HG03378 (cell line): ENCODE data around the gene ANKRD22.

Experiments
- ATAC-seq: cut with Tn5 transposase; IDR thresholded peaks from one replicate; pipeline ENCODE4 v1.9.1; 2021; ENCODE audit warnings: mild to moderate bottlenecking, moderate library complexity; ENCODE audit not compliant: unreplicated experiment

ANKRD22 gene

GRCh38 chr10:88879534-88880281, 28.1 kb upstream of the ANKRD22 start, which contains the start of gene STAMBPL1:
STAMBPL1 (plus strand) TSS chr10:88880245; CDS start chr10:88901709, 21,464 bp downstream.
- ATAC-seq, result peak; percentile 34

GRCh38 chr10:88877298-88877697, 25.7 kb upstream of the ANKRD22 start:
- no peak for ATAC-seq

- no peak for ATAC-seq
Observed at GRCh38 chr10:88875081-88875480, 23.4 kb upstream of the ANKRD22 start.

- no peak for ATAC-seq
Observed at GRCh38 chr10:88874281-88874680, 22.6 kb upstream of the ANKRD22 start.

GRCh38 chr10:88873757-88874156, 22.1 kb upstream of the ANKRD22 start:
- ATAC-seq, result no peak

GRCh38 chr10:88870089-88870488, 18.4 kb upstream of the ANKRD22 start:
- no peak for ATAC-seq

- no peak for ATAC-seq
Observed at GRCh38 chr10:88866454-88866853, 14.8 kb upstream of the ANKRD22 start.

GRCh38 chr10:88865281-88865876, 13.7 kb upstream of the ANKRD22 start:
- no peak for ATAC-seq

GRCh38 chr10:88861036-88861435, 9.4 kb upstream of the ANKRD22 start:
- ATAC-seq, result no peak

- ATAC-seq, result no peak
Observed at GRCh38 chr10:88858491-88858890, 6.8 kb upstream of the ANKRD22 start.

- no peak for ATAC-seq
Observed at GRCh38 chr10:88857831-88858230, 6.2 kb upstream of the ANKRD22 start.

GRCh38 chr10:88854684-88855083, 3.0 kb upstream of the ANKRD22 start:
- ATAC-seq, result no peak

- ATAC-seq, result no peak
Observed at GRCh38 chr10:88853155-88853881, 1.7 kb upstream of the ANKRD22 start.

- ATAC-seq, result no peak
Observed at GRCh38 chr10:88852327-88852726, 683 bp upstream of the ANKRD22 start.

- ATAC-seq, result no peak
Observed at GRCh38 chr10:88850712-88851111, 932 bp downstream of the ANKRD22 start.

GRCh38 chr10:88849234-88849633, 2.4 kb downstream of the ANKRD22 start:
- no peak for ATAC-seq

- ATAC-seq, result no peak
Observed at GRCh38 chr10:88848499-88848898, 3.1 kb downstream of the ANKRD22 start.

GRCh38 chr10:88843171-88843570, 8.5 kb downstream of the ANKRD22 start:
- no peak for ATAC-seq

- ATAC-seq, result no peak
Observed at GRCh38 chr10:88841316-88842111, 10.1 kb downstream of the ANKRD22 start.

GRCh38 chr10:88840881-88841280, 10.8 kb downstream of the ANKRD22 start:
- ATAC-seq, result no peak

- no peak for ATAC-seq
Observed at GRCh38 chr10:88840104-88840503, 11.5 kb downstream of the ANKRD22 start.
